HCT116 (cell line): ENCODE results near the gene FHOD1. TPM values are rescaled to one million over a fixed set of nuclear protein-coding genes. Genes with fewer than 3 reads are reported as not detected.

Source experiments
- ATAC-seq: fragments of 200-7000 bp; cut with Tn5 transposase; 2 replicates; pipeline ENCODE4 v1.9.1; 2020; ENCODE audit warnings: mild to moderate bottlenecking, moderate library complexity
- BruUV-seq: library from RNA; stranded (reverse); fragments of 400-500 nt; replicated peaks from 2 replicates; lab custom pipeline; 2021; lab: Mats Ljungman, UMichigan
- CTCF ChIA-PET: fragments of 300-600 bp; sonication (Branson Sonifier 250); formaldehyde crosslinking; loops from one replicate; lab custom pipeline; 2021; ENCODE audit warnings: antibody characterized with exemption; lab: Charles Lee
- POLR2A ChIA-PET: fragments of 300-600, 350-600 bp; sonication (Branson Sonifier 250); formaldehyde crosslinking; loops from one replicate; lab custom pipeline; 2021; ENCODE audit warnings: antibody characterized with exemption; lab: Charles Lee
- RAD21 ChIA-PET, 2 experiments: fragments of 300-600 bp; sonication (Branson Sonifier 250); formaldehyde crosslinking; loops; one replicate each; lab custom pipeline; 2023; ENCODE audit warnings: low total read pairs in 2 of 2; ENCODE audit not compliant: uncharacterized antibody in 2 of 2, unreplicated experiment in 2 of 2, low non-redundant PET in 1 of 2; lab: Charles Lee
- DNase-seq: peaks from one replicate; pipeline ENCODE4 v3.0.0-alpha.2; 2010; ENCODE audit warnings: low read depth, low spot score
- H2AFZ ChIP-seq: fragments of 200-600 bp; shearing (Covaris generic), sonication (generic); 2 replicates; pipeline ENCODE4 v1.6.1; 2017; ENCODE audit warnings: low read depth, mixed run types, mixed read lengths, antibody characterized with exemption, low read length; ENCODE audit not compliant: poor library complexity, severe bottlenecking
- H3K27ac ChIP-seq: 2 replicates; pipeline ENCODE4 v1.5.1; 2012; ENCODE audit warnings: low read depth, low read length
- H3K27me3 ChIP-seq: fragments of 200-600 bp; sonication (generic); 2 replicates; pipeline ENCODE4 v1.6.1; 2016; ENCODE audit warnings: mixed run types, low read length, mixed read lengths; ENCODE audit not compliant: insufficient read depth
- H3K36me3 ChIP-seq, 2 experiments: fragments of 200-500 bp in 1 of 2; fragments of 200-600 bp in 1 of 2; sonication (Bioruptor generic) in 1 of 2; sonication (generic) in 1 of 2; 2 replicates each; pipeline versions ENCODE4 v1.5.1 to v1.6.1; 2014 to 2016; ENCODE audit warnings: low read length in 2 of 2, inconsistent platforms in 1 of 2, mixed read lengths in 1 of 2, mixed run types in 1 of 2; ENCODE audit not compliant: insufficient read depth in 2 of 2, control insufficient read depth in 1 of 2
- H3K4me1 ChIP-seq, 2 experiments: fragments of 200-600 bp in 1 of 2; sonication (generic) in 1 of 2; 2 replicates each; pipeline versions ENCODE4 v1.5.1 to v1.6.1; 2012 to 2017; ENCODE audit warnings: low read length in 2 of 2, inconsistent platforms in 1 of 2, mild to moderate bottlenecking in 1 of 2, mixed read lengths in 1 of 2, mixed run types in 1 of 2, moderate library complexity in 1 of 2; ENCODE audit not compliant: insufficient read depth in 2 of 2, control insufficient read depth in 1 of 2
- H3K4me2 ChIP-seq: fragments of 200-600 bp; sonication (generic); 2 replicates; pipeline ENCODE4 v1.6.1; 2017; ENCODE audit warnings: mixed run types, low read length, mixed read lengths
- H3K4me3 ChIP-seq, 2 experiments: fragments of 200-600 bp in 1 of 2; sonication (generic) in 1 of 2; replicated peaks in 1 of 2; 2 replicates each; pipeline ENCODE4 v1.5.1; 2011 to 2016; ENCODE audit warnings: low read length in 2 of 2, control low read depth in 1 of 2, low read depth in 1 of 2, mild to moderate bottlenecking in 1 of 2, mixed read lengths in 1 of 2, mixed run types in 1 of 2
- H3K79me2 ChIP-seq: fragments of 200-600 bp; sonication (generic); 2 replicates; pipeline ENCODE4 v1.6.1; 2017; ENCODE audit warnings: mild to moderate bottlenecking, mixed run types, low read length, moderate library complexity, mixed read lengths; ENCODE audit not compliant: insufficient read depth
- H3K9ac ChIP-seq: fragments of 200-600 bp; sonication (generic); 2 replicates; pipeline ENCODE4 v1.6.1; 2016; ENCODE audit warnings: low read length, mixed read lengths
- H3K9me2 ChIP-seq: fragments of 200-600 bp; sonication (generic), shearing (Covaris generic); 2 replicates; pipeline ENCODE4 v1.6.1; 2017; ENCODE audit warnings: mixed run types, mild to moderate bottlenecking, moderate library complexity; ENCODE audit not compliant: insufficient read depth
- H3K9me3 ChIP-seq, 2 experiments: fragments of 200-500 bp in 1 of 2; fragments of 200-600 bp in 1 of 2; sonication (Bioruptor generic) in 1 of 2; sonication (generic) in 1 of 2; 2 replicates each; pipeline ENCODE4 v1.6.1; 2014 to 2017; ENCODE audit warnings: low read length in 2 of 2, mixed read lengths in 2 of 2, inconsistent platforms in 1 of 2, low read depth in 1 of 2, mild to moderate bottlenecking in 1 of 2, mixed run types in 1 of 2, moderate library complexity in 1 of 2; ENCODE audit not compliant: control insufficient read depth in 1 of 2, insufficient read depth in 1 of 2
- H4K20me1 ChIP-seq: fragments of 200-600 bp; sonication (generic), shearing (Covaris generic); 2 replicates; pipeline ENCODE4 v1.6.1; 2017; ENCODE audit warnings: mixed run types, mild to moderate bottlenecking, moderate library complexity; ENCODE audit not compliant: insufficient read depth
- ATF3 ChIP-seq: IDR thresholded peaks from 2 replicates; pipeline ENCODE4 v1.6.1; 2012
- CEBPB ChIP-seq: IDR thresholded peaks from 2 replicates; pipeline ENCODE4 v1.6.1; 2012; ENCODE audit warnings: low read depth
- EGR1 ChIP-seq: IDR thresholded peaks from 2 replicates; pipeline ENCODE4 v1.6.1; 2012; ENCODE audit warnings: low read depth
- EZH2 ChIP-seq: fragments of 200-600 bp; sonication (generic); IDR thresholded peaks from 2 replicates; pipeline ENCODE4 v1.6.1; 2017; ENCODE audit warnings: antibody characterized with exemption, mixed run types
- FOSL1 ChIP-seq: IDR thresholded peaks from 2 replicates; pipeline ENCODE4 v1.6.1; 2012; ENCODE audit warnings: low read depth
- JUND ChIP-seq: IDR thresholded peaks from 2 replicates; pipeline ENCODE4 v1.6.1; 2012
- POLR2AphosphoS5 ChIP-seq: IDR thresholded peaks from 2 replicates; pipeline ENCODE4 v1.6.1; 2011; ENCODE audit warnings: mild to moderate bottlenecking, low read depth, low read length, moderate library complexity
- RAD21 ChIP-seq: IDR thresholded peaks from 2 replicates; pipeline ENCODE4 v1.6.1; 2012; ENCODE audit warnings: low read depth, mild to moderate bottlenecking
- SIN3A ChIP-seq: IDR thresholded peaks from 2 replicates; pipeline ENCODE4 v1.6.1; 2012; ENCODE audit warnings: low read depth
- SRF ChIP-seq: IDR thresholded peaks from 2 replicates; pipeline ENCODE4 v1.6.1; 2012; ENCODE audit warnings: low read depth
- ZBTB33 ChIP-seq: IDR thresholded peaks from 2 replicates; pipeline ENCODE4 v1.6.1; 2011; ENCODE audit warnings: mild to moderate bottlenecking, low read length, moderate library complexity; ENCODE audit not compliant: insufficient replicate concordance; ENCODE audit errors: extremely low read depth
- intact Hi-C: fragments of 100-400 bp; cut with micrococcal nuclease; formaldehyde crosslinking; loops from 2 replicates; pipeline ENCODE4 v1.10.0; 2022
- total RNA-seq: library from RNA; stranded (reverse); gene quantifications from one replicate; pipeline ENCODE4 v1.2.1, GENCODE V29; 2021; ENCODE audit not compliant: unreplicated experiment
- TF ChIP-seq, protein P1 (sequence below), 3 experiments: fragments of 200-600 bp in 1 of 3; sonication (generic) in 1 of 3; IDR thresholded peaks in 2 of 3; conservative IDR thresholded peaks in 1 of 3; 2 replicates each; pipeline ENCODE4 v1.5.1; 2012 to 2017; ENCODE audit warnings: low read depth in 2 of 3, low read length in 2 of 3, antibody characterized with exemption in 1 of 3, borderline replicate concordance in 1 of 3, control low read depth in 1 of 3, mild to moderate bottlenecking in 1 of 3, mixed read lengths in 1 of 3, mixed run types in 1 of 3, moderate library complexity in 1 of 3; ENCODE audit not compliant: insufficient read depth in 1 of 3

The FHOD1 gene
- total RNA-seq, 1 experiment from 2014 or later: 69.2 TPM

DNA sequence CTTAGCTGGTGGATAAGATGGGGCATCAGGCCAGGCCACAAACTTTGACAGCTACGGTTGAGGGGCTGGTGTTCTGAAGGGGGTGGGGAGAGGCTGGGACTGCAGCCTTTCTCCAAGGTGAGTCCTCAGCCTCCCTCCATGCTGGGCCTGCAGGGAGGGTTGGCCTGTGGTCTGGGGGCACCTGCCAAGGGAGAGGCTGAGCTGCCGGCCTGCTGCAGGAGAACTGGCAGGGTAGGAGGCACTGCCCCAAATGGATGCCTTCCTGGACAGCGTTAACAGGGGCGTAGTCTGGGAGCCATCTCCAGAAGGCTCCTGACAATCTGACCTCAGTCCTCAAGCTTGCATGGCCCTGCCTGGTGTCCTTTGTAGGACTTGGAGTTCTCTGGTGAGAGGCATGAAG, 43.2 kb downstream of the FHOD1 start:
- POLR2A ChIA-PET: no interaction called here
- TF ChIP-seq EZH2 (no peak), ATF3 (no peak), JUND (no peak), POLR2AphosphoS5 (no peak), RAD21 (no peak), SRF (no peak), FOSL1 (no peak), EGR1 (no peak), CEBPB (no peak), SIN3A (no peak), ZBTB33 (no peak)
- TF ChIP-seq, protein P1, sequence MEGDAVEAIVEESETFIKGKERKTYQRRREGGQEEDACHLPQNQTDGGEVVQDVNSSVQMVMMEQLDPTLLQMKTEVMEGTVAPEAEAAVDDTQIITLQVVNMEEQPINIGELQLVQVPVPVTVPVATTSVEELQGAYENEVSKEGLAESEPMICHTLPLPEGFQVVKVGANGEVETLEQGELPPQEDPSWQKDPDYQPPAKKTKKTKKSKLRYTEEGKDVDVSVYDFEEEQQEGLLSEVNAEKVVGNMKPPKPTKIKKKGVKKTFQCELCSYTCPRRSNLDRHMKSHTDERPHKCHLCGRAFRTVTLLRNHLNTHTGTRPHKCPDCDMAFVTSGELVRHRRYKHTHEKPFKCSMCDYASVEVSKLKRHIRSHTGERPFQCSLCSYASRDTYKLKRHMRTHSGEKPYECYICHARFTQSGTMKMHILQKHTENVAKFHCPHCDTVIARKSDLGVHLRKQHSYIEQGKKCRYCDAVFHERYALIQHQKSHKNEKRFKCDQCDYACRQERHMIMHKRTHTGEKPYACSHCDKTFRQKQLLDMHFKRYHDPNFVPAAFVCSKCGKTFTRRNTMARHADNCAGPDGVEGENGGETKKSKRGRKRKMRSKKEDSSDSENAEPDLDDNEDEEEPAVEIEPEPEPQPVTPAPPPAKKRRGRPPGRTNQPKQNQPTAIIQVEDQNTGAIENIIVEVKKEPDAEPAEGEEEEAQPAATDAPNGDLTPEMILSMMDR (IDR thresholded peaks at IDR 0.05 in 2 of 3, conservative IDR thresholded peaks at IDR 0.05 in 1 of 3; ENCODE audit: borderline replicate concordance in 1 of 3, insufficient read depth in 1 of 3, low read depth in 2 of 3, low read length in 2 of 3): no peak
- TF ChIP-seq, all 23 proteins: peak for 0
- Histone ChIP-seq H3K79me2 (peaks cover 8% of the 10 kb centered on the region; the same call in 1 of the 2 replicates), H3K4me2 (no peak overlapping the region), H4K20me1 (no peaks in the 10 kb centered on the region), H3K9me2 (no peaks in the 10 kb centered on the region), H2AFZ (no peak overlapping the region), H3K27ac (no peak overlapping the region), H3K4me1 (peaks cover 15 to 39% of the 10 kb centered on the region in 2 experiments), H3K9ac (no peak overlapping the region), H3K4me3 (no peak overlapping the region), H3K9me3 (no peaks in the 10 kb centered on the region), H3K36me3 (peaks cover 11 to 17% of the 10 kb centered on the region in 2 experiments; a peak in 3 of 4 replicates), H3K27me3 (no peaks in the 10 kb centered on the region)
- BruUV-seq: no TSS peak
- DNase-seq (no peak), ATAC-seq (no peak)
- RAD21 ChIA-PET: no interaction called here
- CTCF ChIA-PET: no interaction called here
- intact Hi-C loops: no loop called here
